Amniotic stem cell (primary cell): ENCODE data around the gene KRTAP4-6.
A peak's percentile ranks its signal among the peaks of the same experiment; 100 is the strongest.
"Not testable (repeated sequence)": the region's sequence is repeated elsewhere in the genome, so short reads cannot be mapped to it uniquely, and the experiment has no call there.

Source experiments
- DNase-seq: peaks from one replicate; lab custom pipeline; 2025; lab: John Stamatoyannopoulos, UW

The KRTAP4-6 gene

GRCh38 chr17:41107941-41108450, 32.3 kb downstream of the KRTAP4-6 start:
- DNase-seq, result no peak

DNA sequence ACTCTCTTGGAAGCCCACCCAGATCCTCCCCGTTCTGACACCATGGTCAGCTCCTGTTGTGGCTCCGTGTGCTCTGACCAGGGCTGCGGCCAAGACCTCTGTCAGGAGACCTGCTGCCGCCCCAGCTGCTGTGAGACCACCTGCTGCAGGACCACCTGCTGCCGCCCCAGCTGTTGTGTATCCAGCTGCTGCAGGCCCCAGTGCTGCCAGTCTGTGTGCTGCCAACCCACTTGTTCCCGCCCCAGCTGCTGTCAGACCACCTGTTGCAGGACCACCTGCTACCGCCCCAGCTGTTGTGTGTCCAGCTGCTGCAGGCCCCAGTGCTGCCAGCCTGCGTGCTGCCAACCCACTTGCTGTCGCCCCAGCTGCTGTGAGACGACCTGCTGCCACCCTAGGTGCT, 35.0 kb downstream of the KRTAP4-6 start, which contains the start of gene KRTAP4-9:
KRTAP4-9 (plus strand) TSS at position 43 of the 400 bp plus-strand sequence; CDS start at position 43, 0 bp downstream.
- not testable (repeated sequence) for DNase-seq

- DNase-seq, result not testable (repeated sequence)
Observed at GRCh38 chr17:41104386-41105038, 35.8 kb downstream of the KRTAP4-6 start.

GRCh38 chr17:41103896-41104295, 36.4 kb downstream of the KRTAP4-6 start:
- no peak for DNase-seq

GRCh38 chr17:41101586-41102259, 38.6 kb downstream of the KRTAP4-6 start, which contains the start of gene KRTAP4-16:
Gene KRTAP4-16 (minus strand): TSS chr17:41102209. CDS start chr17:41102209, 0 bp downstream.
- DNase-seq, result no peak

DNA sequence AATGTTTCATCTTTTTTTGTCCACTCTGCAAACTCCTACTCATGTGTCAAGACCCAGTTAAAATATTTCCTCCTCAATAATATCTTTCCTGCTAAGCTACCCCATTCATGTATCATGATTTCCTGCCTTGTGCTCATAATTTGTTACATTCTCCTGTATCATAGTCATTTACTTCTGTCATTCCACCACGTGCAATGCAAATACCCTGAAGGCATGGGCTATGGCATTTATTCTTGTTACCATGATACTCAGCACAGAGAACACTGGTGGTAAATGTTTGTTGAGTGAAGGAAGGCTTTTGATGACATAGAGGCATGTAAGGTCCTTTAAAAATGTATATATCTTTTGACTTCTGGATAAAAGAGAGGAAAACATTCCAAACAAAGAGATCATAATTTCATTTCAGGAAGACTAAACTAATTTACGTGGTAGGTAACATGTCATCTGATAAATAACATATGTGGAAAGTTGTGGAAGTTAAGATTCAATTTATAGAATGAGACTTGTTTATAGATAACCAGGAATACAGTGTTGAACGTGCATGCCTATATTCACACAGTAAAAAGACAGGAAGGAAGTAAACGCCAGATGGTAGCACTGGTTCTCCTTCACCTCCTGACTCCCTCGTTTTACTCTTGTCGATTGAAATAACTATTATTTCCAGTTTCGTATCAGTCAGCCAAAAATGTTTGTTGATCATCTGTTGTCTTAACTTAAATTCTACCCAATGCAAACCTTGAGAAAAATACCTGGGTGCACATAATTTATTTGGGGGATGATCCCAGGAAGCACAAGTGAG, 40.5 kb downstream of the KRTAP4-6 start:
- DNase-seq, result peak; percentile 86

DNA sequence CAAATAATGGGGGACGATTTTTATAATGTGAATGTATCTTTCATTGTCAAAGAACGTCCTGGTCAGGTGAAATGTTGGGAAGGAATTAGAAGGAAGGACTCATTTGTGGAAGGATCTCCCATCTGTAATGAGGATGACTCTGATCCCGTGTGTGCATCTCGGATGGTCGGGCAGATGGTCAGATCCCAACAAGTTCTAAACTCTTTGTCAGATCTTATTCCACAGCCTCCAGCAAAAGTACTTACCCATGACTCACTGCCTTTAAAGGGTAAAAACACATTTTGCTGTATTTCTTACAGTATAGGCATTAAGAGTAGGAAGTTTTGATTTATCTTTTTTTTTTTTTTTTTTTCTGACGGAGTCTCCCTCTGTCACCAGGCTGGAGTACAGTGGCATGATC, 41.9 kb downstream of the KRTAP4-6 start:
- peak; percentile 47 for DNase-seq

DNA sequence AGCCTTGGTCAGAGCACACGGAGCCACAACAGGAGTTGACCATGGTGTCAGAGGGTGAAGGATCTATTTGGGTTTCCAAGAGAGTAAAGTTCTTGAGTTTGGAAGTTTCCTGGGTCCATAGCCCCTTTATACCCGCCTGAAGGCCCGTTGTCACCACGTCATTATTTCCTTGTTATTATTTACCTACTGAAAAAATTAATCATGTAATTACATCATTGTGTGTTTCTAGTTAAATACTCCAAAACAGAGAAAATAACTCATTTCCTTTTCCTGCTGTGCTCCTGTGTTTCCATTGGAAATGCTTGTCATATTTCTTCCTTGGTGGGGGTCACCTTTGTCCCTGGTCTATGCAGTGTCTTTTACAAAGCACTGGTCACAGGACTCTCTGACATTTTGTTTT, 42.3 kb downstream of the KRTAP4-6 start, which contains the start of gene KRTAP4-8:
KRTAP4-8 (minus strand) TSS at position 101 of the 400 bp plus-strand sequence; CDS start at position 43, 58 bp downstream.
- DNase-seq, result no peak

DNA sequence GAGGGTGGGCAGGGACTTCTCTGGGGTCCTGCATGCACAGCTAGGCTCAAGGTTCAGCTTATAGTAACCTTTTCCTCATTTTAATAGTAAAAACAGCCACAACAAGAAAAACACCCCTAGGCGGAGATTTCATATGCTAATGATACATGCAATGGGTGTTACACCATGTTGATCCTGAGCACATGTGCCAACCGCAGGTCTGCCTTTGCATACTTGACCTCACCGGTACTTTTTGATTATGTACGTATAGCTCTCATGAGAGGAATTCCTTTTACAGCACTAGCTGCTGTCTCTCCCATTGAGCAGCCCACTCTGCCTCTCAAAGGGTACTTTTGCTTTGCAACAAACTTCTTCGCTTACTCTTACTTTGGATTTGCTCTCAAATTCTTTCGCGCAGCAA, 44.3 kb downstream of the KRTAP4-6 start:
- DNase-seq, result no peak
